KMS-11 (cell line): Measurements from ENCODE around the gene SHROOM4.

Source experiments
- H2AFZ ChIP-seq: fragments of 200-600 bp; sonication (generic); 2 replicates; pipeline ENCODE4 v1.6.1; 2016; ENCODE audit warnings: antibody characterized with exemption, mixed run types, low read depth
- H3K27ac ChIP-seq: fragments of 200-600 bp; sonication (generic); 2 replicates; pipeline ENCODE4 v1.6.1; 2016; ENCODE audit warnings: mild to moderate bottlenecking, mixed run types
- H3K27me3 ChIP-seq: fragments of 200-600 bp; sonication (generic); 2 replicates; pipeline ENCODE4 v1.6.1; 2017; ENCODE audit warnings: mild to moderate bottlenecking, low read depth, mixed run types, moderate library complexity; ENCODE audit not compliant: insufficient read depth
- H3K36me3 ChIP-seq: fragments of 200-600 bp; sonication (generic); 2 replicates; pipeline ENCODE4 v1.6.1; 2017; ENCODE audit warnings: mild to moderate bottlenecking, mixed run types; ENCODE audit not compliant: insufficient read depth
- H3K4me1 ChIP-seq: fragments of 200-600 bp; sonication (generic); 2 replicates; pipeline ENCODE4 v1.6.1; 2016; ENCODE audit warnings: mild to moderate bottlenecking, low read depth, mixed run types; ENCODE audit not compliant: poor library complexity, severe bottlenecking
- H3K4me2 ChIP-seq: fragments of 200-600 bp; sonication (generic); 2 replicates; pipeline ENCODE4 v1.7.0; 2016; ENCODE audit warnings: mild to moderate bottlenecking, mixed run types
- H3K4me3 ChIP-seq: fragments of 200-600 bp; sonication (generic); IDR thresholded peaks from 2 replicates; pipeline ENCODE4 v1.6.1; 2017; ENCODE audit warnings: low read depth, low read length, mixed read lengths; ENCODE audit not compliant: insufficient read depth
- H3K79me2 ChIP-seq: fragments of 200-600 bp; sonication (generic); 2 replicates; pipeline ENCODE4 v1.6.1; 2016; ENCODE audit warnings: low read depth, mixed run types; ENCODE audit not compliant: insufficient read depth
- H3K9ac ChIP-seq: fragments of 200-600 bp; sonication (generic); 2 replicates; pipeline ENCODE4 v1.6.1; 2016; ENCODE audit warnings: mild to moderate bottlenecking, mixed run types
- H4K20me1 ChIP-seq: fragments of 200-600 bp; sonication (generic); 2 replicates; pipeline ENCODE4 v1.6.1; 2016; ENCODE audit warnings: mild to moderate bottlenecking, mixed run types; ENCODE audit not compliant: insufficient read depth
- CTCF ChIP-seq: fragments of 200-600 bp; sonication (generic); conservative IDR thresholded peaks from 2 replicates; pipeline ENCODE4 v1.6.1; 2017; ENCODE audit warnings: low read depth, mild to moderate bottlenecking, antibody characterized with exemption, low read length, moderate library complexity, mixed read lengths

Gene SHROOM4

DNA sequence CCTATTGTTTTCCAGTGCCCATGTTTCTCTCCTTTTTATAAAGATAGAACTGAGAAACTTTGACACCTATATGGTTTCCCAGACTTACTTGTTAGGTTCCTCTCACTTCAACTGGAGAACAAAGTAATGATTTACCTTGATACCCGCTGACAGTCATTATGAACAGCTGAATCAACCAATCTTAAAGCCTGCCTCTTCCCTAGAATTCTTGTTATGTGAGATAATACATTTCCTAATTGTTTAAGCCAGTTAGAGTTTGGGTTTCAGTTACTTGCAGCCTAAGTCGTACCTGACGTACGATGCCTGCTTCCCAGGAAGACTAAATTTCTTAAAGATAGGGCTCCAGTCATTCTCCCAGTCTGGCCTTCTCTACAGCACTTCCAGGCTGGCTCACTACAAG is 97.3 kb downstream of the SHROOM4 start:
- Histone ChIP-seq H3K36me3 (no peaks in the 10 kb centered on the region), H3K79me2 (no peaks in the 10 kb centered on the region), H2AFZ (no peak overlapping the region), H3K27me3 (no peaks in the 10 kb centered on the region), H3K4me1 (no peaks in the 10 kb centered on the region), H4K20me1 (no peaks in the 10 kb centered on the region), H3K4me2 (no peak overlapping the region), H3K9ac (no peak overlapping the region), H3K4me3 (no peak overlapping the region), H3K27ac (no peak overlapping the region)
- no peak for TF ChIP-seq CTCF

DNA sequence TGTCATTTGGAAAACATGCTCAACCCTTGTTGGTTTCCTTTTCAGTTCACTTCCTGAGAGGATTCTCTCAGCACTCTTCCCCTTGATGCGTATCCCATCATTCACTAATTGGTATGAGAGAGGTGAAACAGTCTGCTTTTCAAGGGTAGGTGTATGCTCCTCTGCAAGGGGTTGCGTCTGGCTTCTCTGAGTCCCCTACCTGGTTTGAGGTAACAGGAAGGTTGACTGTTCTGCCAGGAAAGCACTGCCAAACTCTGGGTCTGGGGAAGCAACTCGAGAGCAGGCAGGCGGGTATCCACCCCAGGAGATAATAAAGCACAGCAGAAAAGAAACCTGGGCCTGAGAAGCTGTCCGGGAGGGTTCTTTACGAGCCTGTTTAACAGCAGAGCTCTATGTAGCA is 101.2 kb downstream of the SHROOM4 start:
- TF ChIP-seq CTCF, result no peak
- Histone ChIP-seq H3K79me2 (no peaks in the 10 kb centered on the region), H3K4me3 (no peak overlapping the region), H3K36me3 (no peaks in the 10 kb centered on the region), H3K4me2 (no peak overlapping the region), H3K9ac (no peak overlapping the region), H4K20me1 (no peaks in the 10 kb centered on the region), H2AFZ (no peak overlapping the region), H3K4me1 (no peaks in the 10 kb centered on the region), H3K27me3 (no peaks in the 10 kb centered on the region), H3K27ac (no peak overlapping the region)

DNA sequence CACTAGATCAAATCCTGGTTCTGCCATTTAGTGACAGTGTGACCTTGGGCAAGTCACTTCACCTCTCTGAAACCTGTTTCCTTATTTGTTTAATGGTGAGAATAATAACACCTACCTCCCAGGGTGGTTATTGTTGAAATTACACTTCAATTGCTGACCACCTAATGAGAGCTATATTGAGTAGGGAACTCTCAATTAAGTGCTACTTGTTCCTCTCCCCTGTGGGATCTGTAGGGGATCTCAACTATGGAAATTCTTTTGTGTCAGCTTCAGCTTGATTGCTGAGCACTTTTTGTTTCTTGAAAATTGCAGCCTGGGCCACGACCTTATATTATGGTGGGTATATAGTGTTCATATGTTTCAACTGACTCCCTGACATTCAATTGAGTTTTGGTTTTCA is 102.1 kb downstream of the SHROOM4 start:
- TF ChIP-seq CTCF, result no peak
- H3K36me3 ChIP-seq, result no peaks in the 10 kb centered on the region
- H3K4me3 ChIP-seq, result no peak overlapping the region
- no peaks in the 10 kb centered on the region for H4K20me1 ChIP-seq
- no peak overlapping the region for H2AFZ ChIP-seq
- no peak overlapping the region for H3K9ac ChIP-seq
- H3K4me2 ChIP-seq, result no peak overlapping the region
- no peaks in the 10 kb centered on the region for H3K27me3 ChIP-seq
- H3K27ac ChIP-seq, result no peak overlapping the region
- H3K4me1 ChIP-seq, result no peaks in the 10 kb centered on the region
- H3K79me2 ChIP-seq, result no peaks in the 10 kb centered on the region

- Histone ChIP-seq H3K79me2 (no peaks in the 10 kb centered on the region), H3K4me2 (no peak overlapping the region), H3K27ac (no peak overlapping the region), H3K4me3 (no peak overlapping the region), H3K36me3 (no peaks in the 10 kb centered on the region), H4K20me1 (no peaks in the 10 kb centered on the region), H2AFZ (no peak overlapping the region), H3K4me1 (no peaks in the 10 kb centered on the region), H3K27me3 (no peaks in the 10 kb centered on the region), H3K9ac (no peak overlapping the region)
- no peak for TF ChIP-seq CTCF
These were observed 105.9 kb downstream of the SHROOM4 start for GRCh38 chrX:50707955-50708699.
